GM21423 (cell line): Measurements from ENCODE around the gene R3HDML.

ENCODE experiments used
- ATAC-seq: cut with Tn5 transposase; IDR thresholded peaks from one replicate; pipeline ENCODE4 v1.9.1; 2021; ENCODE audit warnings: mild to moderate bottlenecking, moderate library complexity; ENCODE audit not compliant: unreplicated experiment

The R3HDML gene

DNA sequence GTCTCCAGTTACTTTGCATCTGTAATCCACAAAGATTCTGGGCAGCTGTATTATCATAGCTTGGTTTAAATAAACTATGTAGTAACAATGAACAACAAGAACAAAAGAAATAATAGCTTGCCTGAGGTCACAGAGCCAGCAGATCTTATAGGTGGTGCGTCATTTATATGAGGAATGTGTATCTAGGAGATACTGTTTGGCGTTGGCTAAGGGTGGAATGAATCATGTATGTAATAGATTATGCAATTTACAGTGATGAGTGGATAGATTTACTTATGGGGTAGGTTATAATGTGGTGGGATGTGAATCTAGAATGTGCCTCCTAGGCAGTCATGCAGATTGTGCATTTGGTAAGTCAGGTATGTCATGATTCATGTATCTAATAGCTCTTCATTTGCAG is 61.5 kb downstream of the R3HDML start:
- no peak for ATAC-seq

DNA sequence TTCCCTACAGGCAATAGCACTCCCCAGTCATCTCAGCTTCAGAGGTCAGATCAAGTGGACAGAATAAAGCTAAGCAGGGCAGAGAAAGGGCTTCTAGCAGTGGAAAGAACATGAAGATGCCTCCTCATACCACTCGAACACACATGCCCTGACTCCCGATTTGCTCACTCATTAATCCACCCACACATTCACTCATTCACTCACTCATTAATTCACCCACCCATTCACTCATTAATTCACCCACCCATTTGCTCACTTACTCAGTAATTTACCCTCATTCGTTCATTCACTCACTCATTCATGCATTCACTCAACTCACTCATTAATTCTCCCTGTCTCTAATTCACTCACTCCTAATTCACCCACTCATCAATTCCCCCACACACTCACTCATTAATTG is 62.6 kb downstream of the R3HDML start:
- ATAC-seq: no peak

DNA sequence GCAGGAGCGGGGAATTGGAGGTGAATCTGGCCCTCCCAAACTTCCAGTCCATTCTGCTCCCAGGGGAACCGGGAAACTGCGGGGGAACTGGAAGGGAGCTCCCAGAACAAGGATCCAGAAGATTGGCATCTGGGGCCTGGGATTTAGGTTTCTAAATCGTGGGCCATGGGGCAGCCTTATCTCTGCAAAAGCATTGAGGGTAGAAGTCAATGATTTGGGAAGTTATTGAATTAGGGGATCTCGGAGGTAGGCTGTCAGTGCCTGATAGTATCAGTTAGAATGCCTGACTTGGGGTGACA is 63.8 kb downstream of the R3HDML start:
- ATAC-seq: no peak
